ENCODE measurements around the gene AMY1A. TPM values are rescaled to one million over a fixed set of nuclear protein-coding genes. Genes with fewer than 3 reads are reported as not detected.

Gene AMY1A
- polyA plus RNA-seq, 1 of the 3 experiments (the other 2 are of a cell fraction): not detected

Small RNAs within 50 kb of the gene (small RNA-seq; reads per million reads assigned to genes)
- gene AC105272.1: 0 reads per million in 7 experiments

Other genes with a start within 250 kb of the AMY1A start
- gene RNPC3, start 130.1 kb upstream of the AMY1A start, polyA plus RNA-seq (2012; rRNA removed): 10.0 and 20.6 TPM in 2 replicates
- gene AMY2B, start 84.2 kb upstream of the AMY1A start, polyA plus RNA-seq (2012; rRNA removed): 1.5 and 2.8 TPM in 2 replicates
- not detected in 2 replicates for gene AMY2A, start 38.3 kb upstream of the AMY1A start, polyA plus RNA-seq (2012; rRNA removed)
- gene AMY1B, start 40.5 kb downstream of the AMY1A start, polyA plus RNA-seq (2012; rRNA removed): not detected in 2 replicates
- gene AMY1C, start 94.1 kb downstream of the AMY1A start, polyA plus RNA-seq (2012; rRNA removed): not detected in 2 replicates

Data from SK-N-SH (cell line).